NCI-H2081 (cell line): ENCODE measurements around the gene STMN3.
"Not testable (repeated sequence)": the region's sequence is repeated elsewhere in the genome, so short reads cannot be mapped to it uniquely, and the experiment has no call there.

Experiments used
- DNase-seq, 2 experiments: peaks; one replicate each; lab custom pipeline; 2025; lab: John Stamatoyannopoulos, UW

The STMN3 gene

GRCh38 chr20:63657260-63657936 is 4.2 kb upstream of the STMN3 start:
- no peak for DNase-seq

DNA sequence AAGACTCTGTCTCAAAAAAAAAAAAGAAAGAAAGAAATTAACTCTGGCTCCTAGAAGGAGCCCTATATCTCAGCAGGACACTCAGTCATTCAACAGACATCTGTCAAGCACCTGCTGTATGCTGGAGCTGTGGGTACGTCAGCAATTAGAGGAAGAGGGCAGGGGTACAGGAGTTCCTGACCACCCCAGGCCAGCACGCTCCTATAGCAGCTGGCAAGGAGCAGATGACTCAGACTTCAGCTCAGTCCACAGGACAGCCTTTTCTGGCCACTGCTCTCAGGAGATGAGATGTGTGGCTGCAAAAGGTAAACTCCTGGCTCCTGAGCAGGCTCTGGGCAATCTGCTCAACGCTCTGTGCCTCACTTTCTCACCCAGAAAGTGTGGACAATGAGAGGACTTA is 3.2 kb upstream of the STMN3 start:
- DNase-seq, result no peak

- peak in 1 of 2 experiments; percentile 38 for DNase-seq
Observed at GRCh38 chr20:63655249-63655648, 2.0 kb upstream of the STMN3 start.

- DNase-seq, result no peak
Observed at GRCh38 chr20:63653974-63654668, 897 bp upstream of the STMN3 start.

DNA sequence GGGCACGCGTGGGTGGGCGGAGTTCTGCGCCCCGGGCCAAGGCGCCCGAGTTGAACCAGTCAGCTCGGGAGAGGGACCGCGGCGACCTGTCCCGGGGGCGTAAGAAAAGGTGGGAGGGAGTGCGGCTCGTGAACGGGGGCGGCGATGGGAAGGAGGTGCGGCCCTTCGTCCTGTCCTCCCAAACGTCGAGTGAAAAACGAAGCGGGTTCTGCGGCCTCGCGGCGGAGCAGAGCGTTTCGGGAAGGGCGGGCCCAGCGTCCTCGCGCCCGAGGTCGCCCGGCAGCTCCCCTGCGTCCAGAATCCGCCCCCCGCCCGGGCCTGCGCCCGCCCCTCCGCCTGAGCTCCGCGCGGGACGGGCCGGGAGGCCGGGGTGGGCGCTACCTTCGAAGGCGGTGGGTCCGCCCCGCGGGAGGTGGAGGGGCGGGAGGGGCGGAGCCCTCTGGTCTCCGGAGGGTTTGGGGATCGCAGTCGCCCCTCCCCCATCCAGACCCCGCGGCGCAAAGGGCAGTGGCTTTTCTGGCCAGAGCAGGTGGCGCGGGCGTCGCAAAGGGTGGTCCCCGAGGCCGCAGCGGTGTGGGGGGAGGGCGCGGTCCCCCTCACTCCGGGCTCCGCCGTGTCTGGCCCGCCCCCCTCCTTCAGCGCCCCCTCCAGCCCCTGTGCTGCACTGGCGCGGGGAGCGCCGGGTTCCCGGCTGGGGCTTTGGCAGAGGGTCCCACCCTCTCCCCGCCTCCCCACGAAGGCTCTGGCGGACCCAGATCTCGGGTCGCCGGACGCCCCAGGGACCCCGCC is 838 bp downstream of the STMN3 start:
- peak in 1 of 2 experiments; percentile 41 for DNase-seq

DNA sequence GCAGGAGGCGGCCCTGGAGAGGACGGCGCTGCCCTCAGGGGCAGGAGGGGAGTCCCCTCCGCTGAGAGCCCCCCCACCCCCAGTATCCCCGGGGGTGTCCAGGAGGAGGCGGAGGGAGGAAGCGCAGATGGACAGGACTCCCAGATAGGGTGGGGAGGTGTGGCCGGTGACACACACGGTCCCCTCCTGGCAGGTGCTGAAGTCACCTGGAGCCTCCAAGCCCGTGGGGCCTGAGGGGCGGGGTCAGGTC is 1.4 kb downstream of the STMN3 start:
- DNase-seq, result no peak

GRCh38 chr20:63650486-63650885 is 2.7 kb downstream of the STMN3 start:
- not testable (repeated sequence) for DNase-seq

- peak in 1 of 2 experiments; percentile 58 for DNase-seq
Observed at GRCh38 chr20:63648895-63649589, 4.2 kb downstream of the STMN3 start.

DNA sequence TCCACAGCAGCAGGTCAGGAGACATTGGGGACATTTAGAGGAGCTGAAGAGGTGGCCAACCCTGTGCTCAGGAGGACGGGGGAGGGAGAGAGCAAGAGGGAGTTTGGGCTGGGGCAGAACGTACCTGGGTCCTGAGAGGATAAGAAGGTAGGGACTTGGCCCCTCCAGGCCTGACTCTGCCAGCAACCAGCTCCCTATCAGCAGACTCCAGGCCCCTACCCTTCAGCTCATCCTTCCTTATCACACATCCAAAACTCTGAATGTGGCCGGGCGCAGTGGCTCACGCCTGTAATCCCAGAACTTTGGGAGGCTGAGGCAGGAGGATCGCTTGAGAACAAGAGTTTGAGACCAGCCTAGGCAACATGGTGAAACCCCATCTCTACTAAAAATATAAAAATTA is 5.0 kb downstream of the STMN3 start:
- DNase-seq, result no peak

DNA sequence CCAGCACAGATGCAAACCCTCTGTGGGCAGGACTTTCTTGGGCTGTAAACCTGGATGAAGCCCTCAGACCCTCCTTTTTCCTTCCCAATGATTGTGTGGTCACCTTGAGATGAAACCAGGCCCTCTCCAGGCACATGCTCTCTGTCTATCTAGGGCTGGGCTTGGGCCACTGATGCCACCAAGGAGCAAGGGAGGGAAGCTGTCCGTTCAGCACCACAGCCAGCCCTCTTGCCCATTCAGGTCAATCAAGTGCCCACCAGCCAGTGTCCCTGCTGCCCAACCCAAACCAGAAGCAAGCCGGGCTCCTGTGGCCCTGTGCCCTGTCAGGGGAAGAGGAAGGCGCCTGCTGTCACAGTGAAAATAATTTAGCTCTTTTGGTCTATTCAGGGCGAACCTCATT is 8.0 kb downstream of the STMN3 start:
- DNase-seq, result no peak

GRCh38 chr20:63643946-63644345 is 9.3 kb downstream of the STMN3 start:
- DNase-seq, result no peak

GRCh38 chr20:63643499-63643898 is 9.7 kb downstream of the STMN3 start:
- no peak for DNase-seq

DNA sequence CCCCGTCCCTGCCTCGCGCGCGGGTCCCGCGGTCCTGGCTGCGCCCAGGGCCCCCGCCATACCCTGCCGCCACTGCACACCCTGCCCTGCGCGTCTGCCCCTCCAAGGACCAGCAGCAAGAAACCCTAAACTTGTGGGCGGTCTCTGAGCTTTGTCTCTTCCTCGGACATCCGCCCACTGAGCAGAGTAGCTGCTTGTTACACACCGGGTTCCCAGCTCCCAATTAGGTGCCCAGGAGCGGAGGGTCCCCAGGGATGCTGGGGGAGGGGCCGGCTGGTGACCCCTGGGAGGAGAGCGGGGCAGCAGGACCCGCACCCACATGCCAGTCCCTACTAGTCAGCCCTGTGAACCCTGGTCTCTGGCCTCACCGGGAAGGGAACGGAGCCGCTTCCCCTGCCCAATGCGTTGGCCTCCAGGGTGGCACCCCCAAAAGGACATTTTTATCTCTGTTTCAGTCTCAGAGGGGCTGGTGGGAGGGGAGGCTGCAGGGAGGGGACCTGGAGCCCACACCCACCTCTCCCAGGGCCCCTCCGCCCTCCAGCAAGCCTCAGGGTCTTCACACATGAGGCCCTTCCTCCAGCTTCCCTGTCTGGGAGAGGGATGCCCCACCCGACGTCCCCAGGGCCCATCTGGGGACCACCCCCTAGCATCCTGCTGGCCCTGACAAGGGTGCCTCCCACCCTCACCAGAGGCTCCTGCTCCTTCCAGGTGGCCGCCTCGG is 10.5 kb downstream of the STMN3 start:
- no peak for DNase-seq

DNA sequence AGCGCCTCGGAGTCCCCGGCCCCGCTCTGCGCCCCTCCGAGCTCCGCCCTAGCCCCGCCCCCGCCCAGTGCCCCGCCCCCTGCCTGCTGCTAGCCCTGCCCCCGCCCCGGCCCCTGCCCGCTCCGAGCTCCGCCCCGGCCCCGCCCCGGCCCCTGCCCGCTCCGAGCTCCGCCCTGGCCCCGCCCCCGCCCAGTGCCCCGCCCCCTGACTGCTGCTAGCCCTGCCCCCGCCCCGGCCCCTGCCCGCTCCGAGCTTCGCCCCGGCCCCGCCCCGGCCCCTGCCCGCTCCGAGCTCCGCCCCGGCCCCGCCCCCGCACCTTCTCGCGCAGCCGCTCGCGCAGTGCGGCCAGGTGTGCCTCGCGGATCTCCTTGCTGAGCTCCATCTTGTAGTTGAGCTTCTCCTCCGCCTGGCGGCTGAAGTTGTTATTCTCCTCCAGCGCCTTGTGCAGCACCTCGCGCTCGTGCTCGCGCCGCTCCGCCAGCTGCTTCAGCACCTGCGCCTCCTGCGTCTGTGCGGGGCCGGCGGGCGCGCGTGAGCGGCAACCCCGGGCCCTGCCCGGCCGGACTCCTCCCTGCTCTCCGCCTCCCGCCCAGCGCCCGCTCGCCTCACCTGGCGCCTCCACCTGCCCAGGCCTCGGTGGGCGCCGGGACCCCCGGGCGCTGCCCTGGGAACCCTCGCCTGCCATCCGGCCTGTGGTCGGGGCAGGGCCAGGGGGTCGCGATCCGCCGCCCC is 11.3 kb downstream of the STMN3 start:
- DNase-seq, result peak; percentile 88 to 97

DNA sequence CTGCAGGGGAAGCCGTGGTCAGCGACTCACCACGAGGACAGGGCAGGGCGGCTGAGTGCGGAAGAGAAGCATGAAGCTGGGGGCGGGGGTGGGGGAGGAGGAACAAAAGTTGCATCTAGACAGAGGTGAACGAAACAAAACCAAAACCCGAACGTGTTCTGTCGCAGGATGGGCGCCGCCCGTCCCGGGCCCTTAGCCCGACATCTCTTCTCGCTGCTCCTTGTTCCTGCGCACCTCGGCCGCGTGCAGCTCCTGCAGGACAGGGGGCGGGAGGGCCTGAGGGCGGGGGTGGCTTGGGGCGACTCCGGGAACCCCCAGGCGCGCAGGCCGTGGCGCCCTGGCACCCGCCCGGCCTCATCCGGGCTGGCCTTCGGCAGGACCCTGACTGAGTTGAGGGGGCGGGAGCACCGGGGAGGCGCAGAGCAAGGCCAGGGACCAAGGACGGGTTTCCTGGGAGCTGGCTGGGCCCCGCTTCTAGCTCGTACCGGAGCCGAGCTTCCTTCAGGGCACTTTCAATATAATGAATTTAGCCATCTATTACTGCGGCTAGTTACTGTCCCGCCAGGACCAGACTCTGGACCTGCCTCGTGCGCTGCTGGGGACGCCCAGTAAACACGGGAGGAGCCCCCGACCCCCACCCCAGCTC is 12.0 kb downstream of the STMN3 start:
- DNase-seq, result no peak

DNA sequence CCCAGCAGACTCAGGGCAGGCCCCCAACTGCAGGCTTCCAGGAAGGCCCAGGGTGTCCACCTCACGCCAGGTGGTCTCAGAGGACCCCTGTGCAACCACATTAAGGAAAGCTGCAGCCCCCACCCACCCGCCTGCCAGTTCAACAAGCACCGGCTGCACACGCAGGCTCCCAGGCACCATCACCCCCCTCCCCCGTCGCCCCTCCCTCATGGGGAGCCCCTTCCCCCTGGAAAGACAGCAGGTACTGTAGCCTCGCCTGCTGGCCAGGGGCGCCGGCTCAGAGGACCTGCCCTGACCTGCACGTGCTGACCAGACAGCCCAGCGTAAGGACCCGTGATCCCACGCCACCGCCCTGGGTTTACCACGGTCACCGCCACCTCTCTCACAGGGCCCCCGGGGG is 12.5 kb downstream of the STMN3 start:
- DNase-seq, result not testable (repeated sequence)

DNA sequence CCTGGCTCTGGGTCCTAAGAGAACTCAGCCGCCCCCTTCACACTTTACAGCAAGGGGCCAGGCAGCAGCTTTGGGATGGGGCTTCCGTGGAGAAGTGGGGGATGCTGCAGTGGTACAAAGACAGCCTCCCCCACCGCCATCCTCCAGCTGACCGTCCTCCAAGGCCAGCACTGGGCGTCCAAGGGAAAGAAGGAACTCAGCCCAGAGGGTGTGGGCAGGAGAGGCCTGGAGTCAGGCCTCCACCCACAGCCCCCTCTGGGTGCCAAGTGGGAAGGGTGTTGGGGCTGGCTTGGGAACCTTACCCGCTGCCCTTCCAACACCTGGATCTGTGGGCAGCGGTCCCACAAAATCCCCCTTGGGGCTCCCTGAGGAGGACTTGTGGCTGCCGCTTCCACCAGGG is 13.1 kb downstream of the STMN3 start:
- DNase-seq, result no peak

DNA sequence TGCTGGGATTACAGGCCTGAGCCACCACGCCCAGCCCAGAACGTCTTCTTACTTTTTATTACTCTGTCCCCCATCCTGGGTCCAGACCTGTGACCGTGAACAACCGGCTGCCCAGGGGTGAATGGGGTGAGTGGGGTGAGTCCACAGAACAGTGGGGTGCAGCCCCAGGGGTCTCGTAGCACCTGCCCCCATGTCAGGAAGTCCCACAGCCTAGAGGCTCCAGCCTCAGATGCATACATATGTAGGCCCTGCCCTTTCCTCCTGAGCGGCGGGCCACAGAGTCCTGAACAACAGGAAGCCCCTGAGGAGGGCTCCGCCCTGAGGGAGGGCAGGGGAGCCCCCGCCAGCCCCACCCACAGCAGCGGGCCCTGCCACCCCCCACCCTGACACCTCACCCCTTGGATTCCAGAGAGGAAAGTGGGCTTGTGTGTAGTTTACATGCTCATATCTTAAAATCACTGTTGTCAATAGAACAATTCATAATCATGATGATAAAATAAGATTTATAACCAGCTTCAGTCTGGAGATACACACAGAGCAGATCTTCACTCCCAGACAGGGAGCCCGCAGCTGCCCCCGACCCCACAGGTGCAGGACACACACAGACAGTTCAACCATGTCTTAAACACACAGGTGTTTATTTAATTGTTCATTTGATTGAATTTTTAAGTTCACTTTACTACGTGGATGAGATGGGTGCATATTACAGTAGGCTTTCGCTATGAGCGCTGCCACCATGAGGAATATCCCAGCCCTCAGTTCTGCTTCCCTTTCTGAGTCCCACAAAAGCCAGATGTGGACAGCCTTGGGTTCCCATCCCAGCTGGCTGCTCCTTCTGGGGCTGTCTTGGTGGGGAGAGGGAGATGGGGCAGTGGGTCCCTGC is 13.9 kb downstream of the STMN3 start:
- no peak for DNase-seq

- no peak for DNase-seq
Observed at GRCh38 chr20:63636752-63637628, 16.2 kb downstream of the STMN3 start.
